NCI-H2227 treated with DMSO at 0.1 percent for 48 hours (cell line): ENCODE results near the gene ULK4.

Source experiments
- DNase-seq: peaks from one replicate; lab custom pipeline; 2025; lab: John Stamatoyannopoulos, UW

ULK4 gene

DNA sequence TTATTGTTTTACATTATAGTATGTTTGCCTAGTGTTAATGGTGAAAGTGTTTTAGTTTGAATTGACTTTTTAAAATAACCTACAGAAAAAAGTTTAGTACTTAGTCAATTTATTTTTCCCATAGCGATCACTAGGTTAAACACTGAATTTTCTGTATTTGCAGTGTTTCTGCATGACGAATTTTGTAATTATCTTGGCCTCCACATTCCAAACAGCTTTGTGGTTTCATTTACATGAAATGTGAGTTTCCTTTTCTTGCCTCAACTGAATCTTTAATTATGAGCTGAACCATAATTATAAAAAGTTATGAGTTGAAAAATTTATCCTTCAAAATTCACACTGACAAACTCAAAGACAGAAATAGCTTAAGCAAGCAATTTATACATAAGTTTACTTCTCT is 527.1 kb downstream of the ULK4 start:
- no peak for DNase-seq

GRCh38 chr3:41431386-41431785 is 530.5 kb downstream of the ULK4 start:
- no peak for DNase-seq

- no peak for DNase-seq
Observed at GRCh38 chr3:41430886-41431285, 531.0 kb downstream of the ULK4 start.

DNA sequence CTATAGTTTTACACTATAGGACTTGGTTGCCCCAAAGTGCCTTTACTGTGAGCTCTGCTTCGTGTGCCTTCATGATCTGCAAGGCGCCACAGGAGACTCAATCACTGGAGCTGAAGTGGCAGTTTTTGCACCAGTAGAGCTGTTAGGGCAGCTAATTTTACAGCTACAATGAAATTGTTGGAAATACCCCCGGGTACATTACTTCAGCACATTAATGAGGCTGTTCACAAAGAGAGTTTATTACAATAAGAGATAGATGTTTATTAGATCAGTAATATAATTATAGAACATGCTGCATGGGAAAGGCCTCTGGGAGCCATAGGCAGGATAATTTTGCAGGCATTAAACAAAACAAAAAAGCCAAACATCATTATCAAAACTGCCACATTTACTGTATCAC is 531.5 kb downstream of the ULK4 start:
- no peak for DNase-seq

DNA sequence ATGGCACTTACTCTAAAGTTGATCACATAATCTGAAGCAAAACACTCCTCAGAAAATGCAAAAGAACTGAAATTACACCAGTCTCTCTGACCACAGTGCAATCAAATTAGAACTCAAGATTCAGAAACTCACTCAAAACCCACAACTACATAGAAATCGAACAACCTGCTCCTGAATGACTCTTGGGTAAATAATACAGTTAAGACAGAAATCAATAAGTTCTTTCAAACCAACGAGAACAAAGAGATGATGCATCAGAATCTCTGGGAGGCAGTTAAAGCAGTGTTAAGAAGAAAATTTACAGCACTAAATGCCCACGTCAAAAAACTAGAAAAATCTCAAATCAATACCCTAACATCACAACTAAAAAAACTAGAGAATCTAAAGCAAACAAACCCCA is 535.4 kb downstream of the ULK4 start:
- no peak for DNase-seq

DNA sequence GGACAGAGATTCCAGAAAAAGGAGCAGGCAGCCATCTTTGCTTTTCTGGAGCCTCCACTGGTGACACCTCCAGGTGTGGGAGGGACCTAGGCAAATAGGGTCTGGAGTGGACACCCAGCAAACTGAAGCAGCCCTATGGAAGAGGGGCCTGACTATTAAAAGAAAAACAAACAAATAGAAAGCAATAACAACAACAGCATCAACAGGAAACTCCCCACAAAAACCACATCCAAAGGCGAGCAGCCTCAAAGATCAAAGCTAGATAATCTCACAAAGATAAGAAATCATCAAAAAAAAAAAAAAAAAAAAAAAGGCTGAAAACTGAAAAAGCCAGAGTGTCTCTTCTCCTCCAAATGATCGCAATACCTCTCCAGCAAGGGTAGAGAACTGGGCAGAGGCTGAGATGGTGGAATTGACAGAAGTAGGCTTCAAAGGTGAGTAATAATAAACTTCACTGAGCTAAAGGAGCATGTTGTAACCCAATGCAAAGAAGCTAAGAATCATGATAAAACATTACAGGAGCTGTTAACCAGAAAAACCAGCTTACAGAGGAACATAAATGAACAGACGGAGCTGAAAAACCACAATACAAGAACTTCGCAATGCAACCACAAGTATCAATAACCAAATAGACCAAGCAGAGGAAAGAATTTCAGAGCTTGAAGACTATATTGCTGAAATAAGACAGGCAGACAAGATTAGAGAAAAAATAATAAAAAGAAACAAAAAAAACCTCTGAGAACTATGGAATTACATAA is 537.2 kb downstream of the ULK4 start:
- DNase-seq: no peak

- no peak for DNase-seq
Observed at GRCh38 chr3:41419809-41420208, 542.1 kb downstream of the ULK4 start.

DNA sequence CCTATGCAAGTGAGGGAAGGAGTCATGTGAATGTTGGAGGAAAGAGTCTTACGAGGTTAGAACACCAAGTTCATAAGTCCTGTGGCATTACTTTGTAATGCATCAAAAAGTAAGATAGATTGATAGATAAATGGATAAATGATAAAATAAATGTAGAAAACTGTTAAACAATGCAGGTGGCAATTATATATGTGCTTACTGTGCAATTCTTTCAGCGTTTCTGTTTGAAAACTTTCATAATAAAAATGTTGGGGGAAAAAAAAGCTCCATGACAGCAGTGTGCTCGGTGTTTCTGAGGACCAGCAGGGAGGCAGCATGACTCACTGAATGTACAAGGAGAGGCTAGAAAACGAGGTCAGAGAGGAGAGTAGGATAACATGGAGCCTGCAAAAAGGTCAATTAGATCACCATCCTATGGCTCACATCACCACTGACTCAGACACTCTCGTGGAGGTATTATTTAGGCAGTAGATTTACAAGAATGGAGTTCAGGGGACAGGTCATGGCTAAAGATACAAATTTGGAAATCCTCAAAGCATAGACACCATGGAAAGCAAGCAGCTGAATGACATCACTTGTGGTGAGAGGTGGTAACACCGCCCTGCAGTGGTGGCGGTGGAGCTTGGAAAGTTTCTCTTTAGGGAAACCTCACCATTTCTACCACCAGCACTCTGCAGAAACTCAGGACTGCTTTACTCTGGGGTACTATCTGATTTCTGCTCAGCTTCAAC is 542.8 kb downstream of the ULK4 start:
- no peak for DNase-seq

GRCh38 chr3:41417574-41417973 is 544.3 kb downstream of the ULK4 start:
- no peak for DNase-seq

- no peak for DNase-seq
Observed at GRCh38 chr3:41411065-41411464, 550.8 kb downstream of the ULK4 start.

- no peak for DNase-seq
Observed at GRCh38 chr3:41405466-41405865, 556.4 kb downstream of the ULK4 start.

DNA sequence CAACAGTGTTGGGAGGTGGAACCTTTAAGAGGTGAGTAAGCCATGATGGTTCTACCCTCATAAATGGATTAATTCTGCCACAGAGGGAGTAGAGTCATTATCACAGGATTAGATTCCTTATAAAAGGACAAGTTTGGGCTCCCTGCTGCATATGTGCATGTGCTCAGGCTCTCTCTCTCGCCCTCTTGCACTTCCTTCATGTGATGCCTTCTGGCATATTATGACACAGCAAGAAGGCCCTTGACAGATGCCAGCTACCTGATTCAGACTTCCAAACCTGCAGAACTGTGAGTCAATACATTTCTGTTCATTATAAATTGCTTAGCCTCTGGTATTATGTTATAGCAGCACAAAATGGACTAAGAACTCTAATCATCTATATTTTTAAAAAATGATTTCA is 557.3 kb downstream of the ULK4 start:
- DNase-seq: no peak

- no peak for DNase-seq
Observed at GRCh38 chr3:41394896-41395295, 567.0 kb downstream of the ULK4 start.

DNA sequence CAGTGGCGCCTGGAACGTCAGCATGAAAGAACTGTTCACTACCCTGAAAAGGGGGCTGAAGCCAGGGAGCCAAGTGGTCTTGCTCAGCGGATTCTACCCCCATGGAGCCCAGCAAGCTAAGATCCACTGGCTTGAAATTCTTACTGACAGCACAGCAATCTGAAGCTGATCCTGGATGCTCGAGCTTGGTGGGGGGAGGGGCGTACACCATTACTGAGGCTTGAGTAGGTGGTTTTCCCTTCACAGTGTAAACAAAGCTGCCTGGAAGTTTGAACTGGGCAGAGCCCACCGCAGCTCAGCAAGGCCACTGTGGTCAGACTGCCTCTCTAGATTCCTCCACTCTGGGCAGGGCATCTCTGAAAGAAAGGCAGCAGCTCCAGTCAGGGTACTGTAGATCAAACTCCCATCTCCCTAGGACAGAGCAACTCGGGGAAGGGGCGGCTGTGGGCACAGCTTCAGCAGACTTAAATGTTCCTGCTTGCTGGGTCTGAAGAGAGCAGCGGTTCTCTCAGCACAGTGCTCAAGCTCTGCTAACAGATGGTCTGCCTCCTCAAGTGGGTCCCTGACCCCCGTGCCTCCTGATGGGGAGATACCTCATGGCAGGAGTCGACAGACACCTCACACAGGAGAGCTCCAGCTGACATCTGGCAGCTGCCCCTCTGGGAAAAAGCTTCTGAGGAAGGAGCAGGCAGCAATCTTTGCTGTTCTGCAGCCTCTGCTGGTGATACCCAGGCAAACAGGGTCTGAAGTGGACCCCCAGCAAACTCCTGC is 591.0 kb downstream of the ULK4 start:
- DNase-seq: peak; percentile 36

- DNase-seq: no peak
Observed at GRCh38 chr3:41370307-41370706, 591.6 kb downstream of the ULK4 start.

GRCh38 chr3:41369838-41370237 is 592.1 kb downstream of the ULK4 start:
- peak; percentile 20 for DNase-seq

DNA sequence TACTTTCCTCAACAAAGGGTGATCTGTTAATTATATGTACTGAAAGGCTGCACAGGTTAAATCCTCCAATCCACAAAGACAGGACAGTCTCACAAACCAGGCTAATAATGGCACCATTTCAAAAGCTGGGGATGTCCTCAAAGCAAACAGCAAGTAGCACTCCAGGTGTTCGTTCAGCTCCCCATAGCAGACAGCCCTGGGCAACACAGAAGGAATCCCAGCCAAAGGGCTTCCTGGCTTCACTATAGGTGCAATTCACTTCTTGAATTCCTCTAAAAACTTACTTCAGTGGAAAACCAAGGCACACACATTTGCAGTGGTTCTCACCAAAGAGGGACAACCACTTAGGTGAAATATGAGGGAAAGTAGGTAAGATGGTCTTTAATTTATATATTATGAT is 595.9 kb downstream of the ULK4 start:
- DNase-seq: no peak

- DNase-seq: no peak
Observed at GRCh38 chr3:41364736-41365135, 597.2 kb downstream of the ULK4 start.

- DNase-seq: no peak
Observed at GRCh38 chr3:41363830-41364523, 597.9 kb downstream of the ULK4 start.

DNA sequence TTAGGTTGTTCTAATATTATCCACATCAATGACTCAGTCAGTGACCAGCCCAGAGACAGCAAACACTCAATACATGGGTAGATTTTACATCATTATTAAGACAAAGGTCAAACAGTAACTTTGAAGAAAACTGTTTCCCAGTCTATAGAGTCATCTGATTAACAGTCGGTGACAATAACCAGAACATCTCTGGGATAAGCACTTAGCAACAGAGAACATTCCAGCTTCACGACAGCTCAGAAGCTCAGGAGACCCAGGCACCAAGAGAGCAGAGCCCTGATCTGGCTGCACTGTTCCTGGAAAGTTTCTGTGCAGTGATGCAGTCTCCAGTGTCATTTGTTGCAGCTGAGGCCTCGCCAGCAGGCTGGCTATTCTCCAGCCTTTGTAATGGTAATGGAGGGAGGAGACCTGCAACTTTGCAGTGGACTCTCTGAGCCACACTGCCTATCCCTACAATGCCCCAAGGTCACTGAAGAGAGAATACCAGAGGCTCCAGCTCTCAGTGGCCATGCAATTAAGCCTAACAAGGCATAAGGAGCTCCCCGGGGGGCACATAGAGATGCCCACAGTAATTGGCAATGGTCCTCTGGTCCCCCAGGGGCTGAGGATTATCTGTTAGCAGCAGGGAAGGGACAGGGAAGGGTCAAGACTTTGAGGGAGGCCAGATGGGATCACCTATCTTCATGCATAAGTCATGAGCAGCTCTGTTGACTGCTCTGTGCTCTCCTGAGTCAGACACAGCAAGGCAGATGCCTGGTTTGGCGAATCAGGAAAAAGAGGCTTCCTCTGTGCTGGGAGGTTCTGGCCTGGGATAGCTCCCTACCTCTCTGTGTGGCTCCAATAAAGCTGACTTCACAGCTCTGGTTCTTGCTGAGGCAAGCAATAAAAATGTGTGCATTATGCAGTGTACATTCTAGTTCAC is 599.0 kb downstream of the ULK4 start:
- peak; percentile 36 for DNase-seq

DNA sequence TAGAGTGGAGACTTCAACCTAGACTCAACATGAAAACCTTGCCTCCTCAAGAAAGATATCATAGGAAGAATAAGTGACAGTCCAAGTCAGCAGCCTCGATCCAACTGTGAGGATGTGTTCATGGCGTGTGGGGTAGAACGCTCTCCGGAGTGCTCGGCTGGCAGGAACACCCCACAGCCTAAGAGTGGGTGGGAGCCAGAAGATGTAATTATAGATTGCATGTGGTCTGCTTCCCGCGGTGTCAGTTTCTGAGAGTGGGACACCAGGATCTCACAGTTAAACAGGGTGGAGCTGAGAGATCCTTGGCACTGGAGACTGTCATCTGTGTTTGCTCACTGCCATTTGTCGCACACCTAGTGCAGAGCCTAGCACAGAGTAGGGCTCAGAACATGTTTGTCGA is 604.6 kb downstream of the ULK4 start:
- no peak for DNase-seq
